H1 (cell line): ENCODE data around the gene PLA2R1. TPM values are rescaled to one million over a fixed set of nuclear protein-coding genes. Genes with fewer than 3 reads are reported as not detected.

Experiments used
- CTCF ChIA-PET: fragments of 300-600 bp; sonication (Branson Sonifier 250); formaldehyde crosslinking; loops from one replicate; lab custom pipeline; 2021; ENCODE audit not compliant: partially characterized antibody; lab: Charles Lee
- POLR2A ChIA-PET: fragments of 300-600 bp; sonication (Branson Sonifier 250); formaldehyde crosslinking; loops from one replicate; lab custom pipeline; 2021; ENCODE audit warnings: inconsistent platforms; ENCODE audit not compliant: partially characterized antibody; lab: Charles Lee
- DNase-seq, 2 experiments: peaks; one replicate each; pipeline versions ENCODE4 v3.0.0 to v3.0.0-alpha.2; 2010 to 2022; ENCODE audit warnings: low spot score in 2 of 2, low read depth in 1 of 2, mixed read lengths in 1 of 2
- FAIRE-seq: peaks from 2 replicates; lab custom pipeline; 2011; peaks lifted over from hg19 to GRCh38; lab: Jason Lieb, UNC
- H2AFZ ChIP-seq: 2 replicates; pipeline ENCODE4 v1.8.1; 2012; ENCODE audit warnings: low read length, inconsistent platforms
- H2AK5ac ChIP-seq: 2 replicates; pipeline ENCODE4 v1.6.1; 2013; ENCODE audit warnings: low read depth, low read length
- H2BK120ac ChIP-seq: replicated peaks from 2 replicates; pipeline ENCODE3; 2013; ENCODE audit warnings: low read depth, low read length, inconsistent platforms
- H2BK12ac ChIP-seq: 2 replicates; pipeline ENCODE4 v1.6.1; 2013; ENCODE audit warnings: low read depth, low read length
- H2BK15ac ChIP-seq: 2 replicates; pipeline ENCODE4 v1.6.1; 2013; ENCODE audit warnings: low read length
- H2BK20ac ChIP-seq: 2 replicates; pipeline ENCODE4 v1.6.1; 2013; ENCODE audit warnings: low read length
- H2BK5ac ChIP-seq: 2 replicates; pipeline ENCODE4 v1.6.1; 2013; ENCODE audit warnings: low read depth, low read length
- H3K14ac ChIP-seq: 2 replicates; pipeline ENCODE4 v1.6.1; 2013; ENCODE audit warnings: inconsistent platforms; ENCODE audit not compliant: insufficient read length
- H3K18ac ChIP-seq: 2 replicates; pipeline ENCODE4 v1.6.1; 2013; ENCODE audit warnings: low read length; ENCODE audit errors: extremely low read depth
- H3K23ac ChIP-seq: 2 replicates; pipeline ENCODE4 v1.6.1; 2013; ENCODE audit warnings: inconsistent platforms; ENCODE audit not compliant: insufficient read length
- H3K23me2 ChIP-seq: 2 replicates; pipeline ENCODE4 v1.6.1; 2013; ENCODE audit warnings: low read depth, low read length
- H3K27ac ChIP-seq: 2 replicates; pipeline ENCODE4 v1.6.1; 2011; ENCODE audit warnings: low read depth, low read length, inconsistent platforms
- H3K27me3 ChIP-seq, 4 experiments: replicated peaks in 1 of 4; 1 replicate in 1 of 4; 2 replicates in 3 of 4; pipeline versions ENCODE4 v1.6.1 to v1.8.1; 2011 to 2013; ENCODE audit warnings: low read length in 3 of 4, mild to moderate bottlenecking in 3 of 4, inconsistent platforms in 2 of 4, mixed read lengths in 2 of 4, moderate library complexity in 1 of 4; ENCODE audit not compliant: control insufficient read depth in 3 of 4, insufficient read depth in 3 of 4; ENCODE audit errors: extremely low read depth in 1 of 4
- H3K36me3 ChIP-seq, 4 experiments: 2 replicates each; pipeline versions ENCODE4 v1.6.1 to v1.8.1; 2011 to 2013; ENCODE audit warnings: mild to moderate bottlenecking in 4 of 4, low read length in 3 of 4, moderate library complexity in 2 of 4, control low read depth in 1 of 4, inconsistent platforms in 1 of 4; ENCODE audit not compliant: insufficient read depth in 4 of 4, control insufficient read depth in 2 of 4
- H3K4ac ChIP-seq: replicated peaks from 2 replicates; pipeline ENCODE3; 2013; ENCODE audit warnings: low read length, low read depth, mixed read lengths, inconsistent platforms; ENCODE audit not compliant: insufficient read length
- H3K4me1 ChIP-seq, 4 experiments: replicated peaks in 1 of 4; 1 replicate in 1 of 4; 2 replicates in 3 of 4; pipeline versions ENCODE4 v1.6.1 to v1.8.1; 2011 to 2013; ENCODE audit warnings: low read length in 3 of 4, inconsistent platforms in 2 of 4, mixed read lengths in 1 of 4; ENCODE audit not compliant: insufficient read depth in 4 of 4, control insufficient read depth in 3 of 4
- H3K4me2 ChIP-seq, 2 experiments: 2 replicates each; pipeline versions ENCODE4 v1.6.1 to v1.8.1; 2011 to 2013; ENCODE audit warnings: low read depth in 2 of 2, low read length in 2 of 2, control low read depth in 1 of 2, inconsistent platforms in 1 of 2, mild to moderate bottlenecking in 1 of 2; ENCODE audit not compliant: insufficient read depth in 1 of 2
- H3K4me3 ChIP-seq, 4 experiments: fragments of 200-600, 300-600 bp in 1 of 4; sonication (generic), shearing (Covaris generic), sonication (Bioruptor Twin) in 1 of 4; 2 replicates each; pipeline versions ENCODE4 v1.5.1 to v1.8.1; 2011 to 2016; ENCODE audit warnings: low read length in 4 of 4, low read depth in 3 of 4, control low read depth in 2 of 4, inconsistent platforms in 2 of 4, mild to moderate bottlenecking in 2 of 4, mixed read lengths in 1 of 4, moderate library complexity in 1 of 4; ENCODE audit not compliant: insufficient read depth in 2 of 4; ENCODE audit errors: extremely low read depth in 1 of 4
- H3K56ac ChIP-seq: replicated peaks from 2 replicates; pipeline ENCODE3; 2013; ENCODE audit warnings: low read depth, mild to moderate bottlenecking, mixed read lengths, low read length, inconsistent platforms; ENCODE audit not compliant: insufficient read length
- H3K79me1 ChIP-seq: 2 replicates; pipeline ENCODE4 v1.6.1; 2013; ENCODE audit warnings: low read depth, low read length, control low read depth
- H3K79me2 ChIP-seq, 2 experiments: 2 replicates each; pipeline versions ENCODE4 v1.6.1 to v1.8.1; 2012 to 2013; ENCODE audit warnings: low read length in 2 of 2, mild to moderate bottlenecking in 2 of 2, inconsistent platforms in 1 of 2; ENCODE audit not compliant: insufficient read depth in 2 of 2, control insufficient read depth in 1 of 2
- H3K9ac ChIP-seq, 4 experiments: replicated peaks in 1 of 4; 1 replicate in 1 of 4; 2 replicates in 3 of 4; pipeline versions ENCODE4 v1.6.1 to v1.8.1; 2011 to 2013; ENCODE audit warnings: low read depth in 3 of 4, low read length in 3 of 4, control low read depth in 2 of 4, mild to moderate bottlenecking in 2 of 4, moderate library complexity in 2 of 4, inconsistent platforms in 1 of 4; ENCODE audit errors: extremely low read depth in 1 of 4
- H3K9me3 ChIP-seq, 2 experiments: 2 replicates each; pipeline versions ENCODE4 v1.6.1 to v1.8.1; 2012 to 2013; ENCODE audit warnings: mild to moderate bottlenecking in 2 of 2, moderate library complexity in 2 of 2, control low read depth in 1 of 2, inconsistent platforms in 1 of 2, low read depth in 1 of 2, low read length in 1 of 2, mixed read lengths in 1 of 2; ENCODE audit not compliant: insufficient read depth in 2 of 2
- H4K20me1 ChIP-seq, 2 experiments: replicated peaks in 1 of 2; 2 replicates each; pipeline versions ENCODE3 to v1.8.1; 2011 to 2013; ENCODE audit warnings: inconsistent platforms in 2 of 2, low read length in 2 of 2, mild to moderate bottlenecking in 1 of 2; ENCODE audit not compliant: insufficient read depth in 2 of 2, control insufficient read depth in 1 of 2
- H4K5ac ChIP-seq: 2 replicates; pipeline ENCODE4 v1.6.1; 2013; ENCODE audit warnings: low read length, low read depth, mixed read lengths, inconsistent platforms; ENCODE audit not compliant: insufficient read length
- H4K8ac ChIP-seq: 2 replicates; pipeline ENCODE4 v1.8.0; 2013; ENCODE audit warnings: mild to moderate bottlenecking, moderate library complexity, low read length, inconsistent platforms; ENCODE audit not compliant: insufficient read depth; ENCODE audit errors: extremely low read depth
- H4K91ac ChIP-seq: replicated peaks from 2 replicates; pipeline ENCODE3; 2013; ENCODE audit warnings: low read length, mixed read lengths, inconsistent platforms; ENCODE audit not compliant: insufficient read length
- ASH2L ChIP-seq: fragments of 200-600, 300-600 bp; sonication (generic); IDR thresholded peaks from one replicate; pipeline ENCODE4 v1.7.1; 2017; ENCODE audit warnings: low read length
- BCL11A ChIP-seq, 2 experiments: IDR thresholded peaks; one replicate each; pipeline ENCODE4 v1.6.1; 2011; ENCODE audit warnings: low read depth in 2 of 2, low read length in 2 of 2, mild to moderate bottlenecking in 2 of 2
- CBX5 ChIP-seq: fragments of 300-800, 300-1000 bp; sonication (generic); IDR thresholded peaks from 2 replicates; pipeline ENCODE4 v1.7.1; 2016; ENCODE audit warnings: antibody characterized with exemption, low read length, low read depth
- CHD1 ChIP-seq: IDR thresholded peaks from 2 replicates; pipeline ENCODE4 v1.6.1; 2012; ENCODE audit warnings: low read depth, low read length, improper control_type of control experiment
- NRF1 ChIP-seq: IDR thresholded peaks from 2 replicates; pipeline ENCODE4 v1.6.1; 2011; ENCODE audit warnings: mild to moderate bottlenecking, low read depth, low read length, improper control_type of control experiment
- SAP30 ChIP-seq: fragments of 300-600 bp; sonication (generic); IDR thresholded peaks from 2 replicates; pipeline ENCODE4 v1.7.1; 2012; ENCODE audit warnings: low read length, moderate library complexity, mild to moderate bottlenecking, inconsistent platforms; ENCODE audit not compliant: insufficient read depth, insufficient replicate concordance
- polyA plus RNA-seq, 7 experiments: library from polyadenylated mRNA; depleted of rRNA in 3 of 7; stranded (reverse) in 5 of 7; unstranded in 2 of 7; fragments of >200 nt in 5 of 7; fragments of 200-250 nt in 2 of 7; gene quantifications; 1 replicate in 5 of 7; 2 replicates in 1 of 7; 4 replicates in 1 of 7; pipeline versions ENCODE4 v1.2.1 to v1.2.3, GENCODE V29; 2011 to 2013; ENCODE audit warnings: missing spikeins in 2 of 7, mixed read lengths in 2 of 7
- total RNA-seq: library from RNA; stranded (reverse); fragmentation: NEBNext Ultra II Directional; extraction: Animal tissue kit (Norgen Biotek cat#: 25700); gene quantifications from 2 replicates; pipeline ENCODE4 v1.2.1, GENCODE V29; 2021

The PLA2R1 gene
- total and polyA plus RNA-seq, 2 of the 8 experiments (the other 6 are each of a cell fraction or from before 2014, with no cell fraction given): 0.65 to 1.5 TPM

- Histone ChIP-seq H3K79me2 (no peaks in the 10 kb centered on the region), H2BK20ac (no peak overlapping the region), H4K8ac (no peak overlapping the region), H3K23me2 (no peaks in the 10 kb centered on the region; the same call in 1 of the 2 replicates), H3K4me3 (no peak overlapping the region), H3K4me2 (no peak overlapping the region), H3K18ac (no peak overlapping the region), H2BK5ac (no peak overlapping the region), H4K5ac (no peak overlapping the region), H4K91ac (no peak overlapping the region), H3K36me3 (peaks cover 0 to 2% (median 0%) of the 10 kb centered on the region in 4 experiments; a peak in 1 of 8 replicates), H3K27ac (no peak overlapping the region), H3K14ac (no peak overlapping the region), H3K4ac (no peak overlapping the region), H2BK120ac (no peak overlapping the region), H3K4me1 (no peaks in the 10 kb centered on the region), H3K9me3 (peaks cover 52 to 53% of the 10 kb centered on the region in 2 experiments), H2BK15ac (no peak overlapping the region), H2AFZ (no peak overlapping the region), H3K9ac (no peak overlapping the region), H2BK12ac (no peak overlapping the region), H3K79me1 (no peaks in the 10 kb centered on the region), H3K23ac (no peak overlapping the region), H3K27me3 (no peaks in the 10 kb centered on the region; a peak in 1 of 7 replicates), H4K20me1 (no peaks in the 10 kb centered on the region), H2AK5ac (no peak overlapping the region), H3K56ac (no peak overlapping the region)
- no peak for DNase-seq
- FAIRE-seq: no peak
- ChIA-PET CTCF (interaction anchor here (0.6 to 1.0 kb wide), 2 partner anchors 18 to 69 kb away, joined by 3 to 4 read pairs; no protein-coding TSS in a partner anchor), POLR2A (no interaction called here)
- no peak for TF ChIP-seq CHD1
- no peak for TF ChIP-seq SAP30
- no peak for TF ChIP-seq ASH2L
- no peak for TF ChIP-seq BCL11A (IDR thresholded peaks at IDR 0.05; ENCODE audit: low read depth in 2 of 2, low read length in 2 of 2)
- no peak for TF ChIP-seq CBX5
- no peak for TF ChIP-seq NRF1
Measured at GRCh38 chr2:160091381-160091780, 29.0 kb upstream of the PLA2R1 start.
